ENCODE measurements around the gene VAV3. TPM values are rescaled to one million over a fixed set of nuclear protein-coding genes. Genes with fewer than 3 reads are reported as not detected.

The VAV3 gene
- total RNA-seq, 2 experiments from 2014 or later: 2.3 to 8.3 TPM

- peak; percentile 70 for DNase-seq (ENCODE audit: low spot score)
- H3K4me2 ChIP-seq (ENCODE audit: low read length): peak overlapping the region; percentile 88
- ChIA-PET CTCF (ENCODE audit: unreplicated experiment) (interaction anchor here (0.8 to 1.2 kb wide), 3 partner anchors 8 to 179 kb away, joined by 3 read pairs; no protein-coding TSS in a partner anchor), POLR2A (interaction anchor here (0.6 to 1.8 kb wide), 17 partner anchors 9 to 195 kb away, joined by 3 to 7 read pairs (median 4); no protein-coding TSS in a partner anchor)
- no peaks in the 10 kb centered on the region for H3K36me3 ChIP-seq (ENCODE audit: insufficient read depth, low read length)
- H3K9me2 ChIP-seq (ENCODE audit: insufficient read depth, low read length): no peaks in the 10 kb centered on the region
- H3K4me1 ChIP-seq (ENCODE audit: insufficient read depth, low read length, poor library complexity, severe bottlenecking): peaks cover 11% of the 10 kb centered on the region
- peak overlapping the region; percentile 98; the same call in 1 of the 2 replicates for H2AFZ ChIP-seq (ENCODE audit: low read length)
- no peaks in the 10 kb centered on the region for H3K79me2 ChIP-seq (ENCODE audit: insufficient read depth, low read depth, low read length)
- peak overlapping the region; percentile 73 for H3K4me3 ChIP-seq (ENCODE audit: low read depth, low read length, poor library complexity, severe bottlenecking)
- H4K20me1 ChIP-seq (ENCODE audit: insufficient read depth, low read length): no peaks in the 10 kb centered on the region
- H3K9me3 ChIP-seq (ENCODE audit: low read length): no peaks in the 10 kb centered on the region
- H3K27ac ChIP-seq (ENCODE audit: low read depth, low read length, poor library complexity, severe bottlenecking): peak overlapping the region; percentile 25
- TF ChIP-seq EZH2phosphoT487 (IDR thresholded peaks at IDR 0.05; ENCODE audit: borderline replicate concordance, low read depth, low read length) (no peak), CTCF (conservative IDR thresholded peaks at IDR 0.05; ENCODE audit: low read length) (no peak)
- intact Hi-C loops (cut with micrococcal nuclease; ENCODE audit: unreplicated experiment): loop anchor here (1.0 to 10.0 kb wide), 4 partner anchors 28 to 591 kb away; no protein-coding TSS in a partner anchor
- BruUV-seq (replicated peaks): TSS peak; percentile 50
Observed at GRCh38 chr1:107963601-107964335, 1.2 kb downstream of the VAV3 start.

DNA sequence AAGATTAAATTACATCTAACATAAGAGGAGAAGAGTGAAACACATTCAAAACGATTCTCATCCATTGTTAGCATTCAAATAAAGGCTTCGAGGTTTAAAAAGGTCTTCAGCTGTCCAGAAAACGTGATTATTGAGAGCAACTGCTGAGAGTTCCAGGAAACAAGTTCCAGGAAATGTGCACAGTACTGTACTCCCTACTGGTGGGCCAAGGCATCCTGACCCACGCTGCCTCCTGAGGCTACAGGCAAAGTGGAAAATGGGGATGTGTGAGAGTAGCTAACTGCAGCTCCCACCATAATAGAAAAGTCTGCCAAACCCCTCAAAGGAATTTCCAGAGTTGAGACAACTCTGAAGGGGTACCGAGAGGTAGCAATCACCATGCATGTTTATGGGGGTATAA, 2.0 kb downstream of the VAV3 start:
- TF ChIP-seq CTCF (conservative IDR thresholded peaks at IDR 0.05; ENCODE audit: low read length) (no peak), EZH2phosphoT487 (IDR thresholded peaks at IDR 0.05; ENCODE audit: borderline replicate concordance, low read depth, low read length) (no peak)
- BruUV-seq (replicated peaks): no TSS peak
- Histone ChIP-seq H3K4me1 (ENCODE audit: insufficient read depth, low read length, poor library complexity, severe bottlenecking) (peaks cover 11% of the 10 kb centered on the region), H3K4me2 (ENCODE audit: low read length) (peak overlapping the region; percentile 88), H2AFZ (ENCODE audit: low read length) (no peak overlapping the region; the same call in 1 of the 2 replicates), H3K36me3 (ENCODE audit: insufficient read depth, low read length) (no peaks in the 10 kb centered on the region), H3K4me3 (ENCODE audit: low read depth, low read length, poor library complexity, severe bottlenecking) (peak overlapping the region; percentile 73), H3K9me3 (ENCODE audit: low read length) (no peaks in the 10 kb centered on the region), H3K27ac (ENCODE audit: low read depth, low read length, poor library complexity, severe bottlenecking) (no peak overlapping the region), H3K79me2 (ENCODE audit: insufficient read depth, low read depth, low read length) (no peaks in the 10 kb centered on the region), H4K20me1 (ENCODE audit: insufficient read depth, low read length) (no peaks in the 10 kb centered on the region), H3K9me2 (ENCODE audit: insufficient read depth, low read length) (no peaks in the 10 kb centered on the region)
- no peak for DNase-seq (ENCODE audit: low spot score)
- intact Hi-C loops (cut with micrococcal nuclease; ENCODE audit: unreplicated experiment): loop anchor here (10.0 kb wide), 1 partner anchor 592 kb away; no protein-coding TSS in a partner anchor
- ChIA-PET POLR2A (interaction anchor here (1.4 to 1.8 kb wide), 2 partner anchors 10 to 63 kb away, joined by 6 read pairs; no protein-coding TSS in a partner anchor), CTCF (ENCODE audit: unreplicated experiment) (no interaction called here)

Data from OCI-LY7 (cell line).